ENCODE results near the gene ZNF467.

Gene ZNF467

DNA sequence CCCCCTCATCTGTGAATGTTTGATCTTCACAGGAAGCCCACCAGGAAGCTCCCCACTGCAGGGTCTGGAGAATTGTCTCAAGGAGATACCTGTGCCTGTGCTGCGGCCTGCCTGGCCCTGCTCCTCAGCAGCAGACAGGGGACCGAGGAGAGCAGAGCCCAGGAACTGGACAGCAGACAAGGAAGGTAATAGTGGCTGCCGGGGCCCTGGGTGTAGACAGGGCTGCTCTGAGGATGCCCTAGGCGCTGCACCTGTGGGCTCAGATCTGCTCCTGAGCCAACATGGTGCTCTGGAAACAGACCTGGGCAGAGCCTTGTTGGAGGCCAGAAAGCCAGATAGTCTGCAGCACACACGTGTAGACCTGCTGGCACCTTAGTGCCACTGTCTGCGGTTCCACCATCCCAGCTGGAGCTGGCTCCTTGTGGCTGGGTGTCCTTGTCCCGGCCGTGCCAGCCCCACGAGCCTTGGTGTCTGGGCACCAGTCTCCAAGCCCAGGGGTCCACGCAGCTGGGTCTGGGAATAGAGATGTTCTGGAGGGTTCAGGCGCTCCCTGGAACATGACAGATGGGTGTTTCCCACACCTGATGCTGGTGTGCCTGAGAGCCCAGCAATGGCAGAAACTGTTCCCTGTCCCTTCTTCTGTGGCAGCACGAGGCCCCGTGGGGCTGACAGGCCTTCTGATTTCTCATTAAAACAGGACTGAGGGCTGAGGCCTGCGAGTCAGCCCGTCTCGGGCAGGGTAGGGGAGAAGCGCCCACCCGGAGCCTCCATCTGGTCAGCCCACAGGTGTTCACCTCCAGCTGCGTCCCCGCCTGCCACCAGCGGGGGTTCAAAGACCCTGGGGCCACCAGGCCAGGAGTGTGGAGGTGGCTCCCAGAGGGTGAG lies 44.7 kb downstream of the ZNF467 start:
- DNase-seq (ENCODE audit: low read depth in 1 of 2, low spot score in 1 of 2): no peak
- H3K27me3 ChIP-seq (ENCODE audit: insufficient read depth, poor library complexity, severe bottlenecking): no peaks in the 10 kb centered on the region
- TF ChIP-seq SPI1 (IDR thresholded peaks at IDR 0.05; ENCODE audit: borderline replicate concordance, low read depth) (no peak), POLR2AphosphoS5 (IDR thresholded peaks at IDR 0.05; ENCODE audit: low read depth) (no peak), GABPA (IDR thresholded peaks at IDR 0.05; ENCODE audit: low read depth) (no peak)
- TF ChIP-seq, protein P1, sequence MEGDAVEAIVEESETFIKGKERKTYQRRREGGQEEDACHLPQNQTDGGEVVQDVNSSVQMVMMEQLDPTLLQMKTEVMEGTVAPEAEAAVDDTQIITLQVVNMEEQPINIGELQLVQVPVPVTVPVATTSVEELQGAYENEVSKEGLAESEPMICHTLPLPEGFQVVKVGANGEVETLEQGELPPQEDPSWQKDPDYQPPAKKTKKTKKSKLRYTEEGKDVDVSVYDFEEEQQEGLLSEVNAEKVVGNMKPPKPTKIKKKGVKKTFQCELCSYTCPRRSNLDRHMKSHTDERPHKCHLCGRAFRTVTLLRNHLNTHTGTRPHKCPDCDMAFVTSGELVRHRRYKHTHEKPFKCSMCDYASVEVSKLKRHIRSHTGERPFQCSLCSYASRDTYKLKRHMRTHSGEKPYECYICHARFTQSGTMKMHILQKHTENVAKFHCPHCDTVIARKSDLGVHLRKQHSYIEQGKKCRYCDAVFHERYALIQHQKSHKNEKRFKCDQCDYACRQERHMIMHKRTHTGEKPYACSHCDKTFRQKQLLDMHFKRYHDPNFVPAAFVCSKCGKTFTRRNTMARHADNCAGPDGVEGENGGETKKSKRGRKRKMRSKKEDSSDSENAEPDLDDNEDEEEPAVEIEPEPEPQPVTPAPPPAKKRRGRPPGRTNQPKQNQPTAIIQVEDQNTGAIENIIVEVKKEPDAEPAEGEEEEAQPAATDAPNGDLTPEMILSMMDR (IDR thresholded peaks at IDR 0.05; ENCODE audit: insufficient read depth, low read length): no peak
- TF ChIP-seq, protein P2, sequence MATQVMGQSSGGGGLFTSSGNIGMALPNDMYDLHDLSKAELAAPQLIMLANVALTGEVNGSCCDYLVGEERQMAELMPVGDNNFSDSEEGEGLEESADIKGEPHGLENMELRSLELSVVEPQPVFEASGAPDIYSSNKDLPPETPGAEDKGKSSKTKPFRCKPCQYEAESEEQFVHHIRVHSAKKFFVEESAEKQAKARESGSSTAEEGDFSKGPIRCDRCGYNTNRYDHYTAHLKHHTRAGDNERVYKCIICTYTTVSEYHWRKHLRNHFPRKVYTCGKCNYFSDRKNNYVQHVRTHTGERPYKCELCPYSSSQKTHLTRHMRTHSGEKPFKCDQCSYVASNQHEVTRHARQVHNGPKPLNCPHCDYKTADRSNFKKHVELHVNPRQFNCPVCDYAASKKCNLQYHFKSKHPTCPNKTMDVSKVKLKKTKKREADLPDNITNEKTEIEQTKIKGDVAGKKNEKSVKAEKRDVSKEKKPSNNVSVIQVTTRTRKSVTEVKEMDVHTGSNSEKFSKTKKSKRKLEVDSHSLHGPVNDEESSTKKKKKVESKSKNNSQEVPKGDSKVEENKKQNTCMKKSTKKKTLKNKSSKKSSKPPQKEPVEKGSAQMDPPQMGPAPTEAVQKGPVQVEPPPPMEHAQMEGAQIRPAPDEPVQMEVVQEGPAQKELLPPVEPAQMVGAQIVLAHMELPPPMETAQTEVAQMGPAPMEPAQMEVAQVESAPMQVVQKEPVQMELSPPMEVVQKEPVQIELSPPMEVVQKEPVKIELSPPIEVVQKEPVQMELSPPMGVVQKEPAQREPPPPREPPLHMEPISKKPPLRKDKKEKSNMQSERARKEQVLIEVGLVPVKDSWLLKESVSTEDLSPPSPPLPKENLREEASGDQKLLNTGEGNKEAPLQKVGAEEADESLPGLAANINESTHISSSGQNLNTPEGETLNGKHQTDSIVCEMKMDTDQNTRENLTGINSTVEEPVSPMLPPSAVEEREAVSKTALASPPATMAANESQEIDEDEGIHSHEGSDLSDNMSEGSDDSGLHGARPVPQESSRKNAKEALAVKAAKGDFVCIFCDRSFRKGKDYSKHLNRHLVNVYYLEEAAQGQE (IDR thresholded peaks at IDR 0.05; ENCODE audit: insufficient replicate concordance, low read depth): no peak

DNA sequence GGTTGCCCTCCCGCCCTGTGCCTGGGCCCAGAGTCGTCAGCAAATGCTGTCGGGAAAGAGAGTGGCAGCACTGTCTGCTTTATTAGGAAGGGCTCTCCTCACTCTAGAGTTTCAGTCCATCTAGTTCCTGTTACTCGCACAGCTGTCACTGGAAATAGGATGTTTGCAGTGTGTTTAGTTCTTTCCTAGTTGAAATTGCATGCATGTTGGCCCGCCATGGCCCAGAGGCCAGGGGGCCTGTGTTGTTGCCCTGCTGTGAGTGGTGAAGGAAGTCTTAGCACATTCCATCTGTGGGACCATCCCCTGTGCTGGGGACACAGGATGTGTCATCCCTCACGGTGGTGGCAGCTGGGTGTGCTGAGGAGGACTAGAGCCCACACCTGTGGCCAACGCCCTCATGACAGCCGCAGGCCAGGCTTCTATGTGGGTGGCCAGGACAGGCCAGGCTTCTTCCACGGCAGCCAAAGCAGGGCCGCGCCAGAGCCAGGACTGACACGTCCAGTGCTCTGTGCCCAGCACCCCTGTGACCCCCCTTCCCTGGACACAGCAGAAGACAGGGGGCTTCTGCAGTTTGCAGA lies 45.4 kb downstream of the ZNF467 start:
- no peak overlapping the region for H3K4me3 ChIP-seq (replicated peaks; ENCODE audit: insufficient read depth, low read length)
- no peak overlapping the region; the same call in 1 of the 2 replicates for H3K27ac ChIP-seq (replicated peaks)
- no peaks in the 10 kb centered on the region for H3K27me3 ChIP-seq (ENCODE audit: insufficient read depth, poor library complexity, severe bottlenecking)
- TF ChIP-seq GABPA (IDR thresholded peaks at IDR 0.05; ENCODE audit: low read depth) (no peak), POLR2AphosphoS5 (IDR thresholded peaks at IDR 0.05; ENCODE audit: low read depth) (no peak), SPI1 (IDR thresholded peaks at IDR 0.05; ENCODE audit: borderline replicate concordance, low read depth) (no peak)
- TF ChIP-seq, protein P2 (IDR thresholded peaks at IDR 0.05; ENCODE audit: insufficient replicate concordance, low read depth): no peak
- TF ChIP-seq, protein P1 (IDR thresholded peaks at IDR 0.05; ENCODE audit: insufficient read depth, low read length): no peak
- DNase-seq (ENCODE audit: low read depth in 1 of 2, low spot score in 1 of 2): no peak

More for the DNA sequence above, 44.7 kb downstream of the ZNF467 start:
- H3K27ac ChIP-seq (replicated peaks): no peak overlapping the region
- H3K4me3 ChIP-seq (replicated peaks; ENCODE audit: insufficient read depth, low read length): no peak overlapping the region

DNA sequence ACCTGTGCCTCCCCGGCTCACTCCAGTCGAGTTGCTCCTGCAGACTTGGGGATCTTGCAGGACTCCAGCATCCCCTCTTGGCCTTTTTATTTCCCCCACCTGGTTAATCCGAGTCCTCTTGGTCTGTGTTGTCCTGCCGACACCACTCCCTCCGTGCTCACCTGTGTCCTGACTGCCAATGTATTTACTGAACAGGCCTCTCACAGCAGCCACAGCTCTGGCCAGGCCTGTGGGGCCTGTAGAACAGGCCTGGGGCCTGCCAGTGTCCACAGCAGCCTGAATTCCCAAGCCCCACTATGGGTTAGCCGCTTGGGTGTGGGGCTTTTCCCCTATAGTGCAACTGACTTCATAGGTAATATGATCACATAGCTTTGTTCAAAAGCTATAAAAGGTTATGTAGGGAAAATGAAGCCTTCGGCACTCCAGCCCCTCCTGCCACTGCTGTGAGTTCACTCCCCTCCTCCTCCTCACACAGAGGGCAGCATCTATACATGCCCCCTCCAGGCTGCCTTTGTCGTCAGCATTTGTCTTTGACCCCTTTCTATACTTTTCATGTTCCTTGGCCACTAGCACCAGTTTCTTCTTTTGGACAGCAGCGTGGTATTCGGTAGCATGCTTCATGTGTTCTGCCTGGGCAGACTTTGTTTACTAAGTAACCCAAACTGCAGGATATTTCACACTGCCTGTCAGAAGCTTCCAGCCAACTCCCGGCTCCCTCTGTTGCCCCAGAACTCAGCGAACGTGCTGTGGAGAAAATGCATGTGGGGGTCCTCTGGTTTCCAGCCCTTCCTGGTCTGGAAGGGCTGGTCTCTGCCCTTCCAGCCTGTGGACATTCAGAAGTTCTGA lies 46.1 kb downstream of the ZNF467 start:
- DNase-seq (ENCODE audit: low read depth in 1 of 2, low spot score in 1 of 2): no peak
- H3K27me3 ChIP-seq (ENCODE audit: insufficient read depth, poor library complexity, severe bottlenecking): no peaks in the 10 kb centered on the region
- TF ChIP-seq POLR2AphosphoS5 (IDR thresholded peaks at IDR 0.05; ENCODE audit: low read depth): no peak
- TF ChIP-seq, protein P2 (IDR thresholded peaks at IDR 0.05; ENCODE audit: insufficient replicate concordance, low read depth): no peak
- no peak for TF ChIP-seq GABPA (IDR thresholded peaks at IDR 0.05; ENCODE audit: low read depth)
- TF ChIP-seq, protein P1 (IDR thresholded peaks at IDR 0.05; ENCODE audit: insufficient read depth, low read length): no peak
- TF ChIP-seq SPI1 (IDR thresholded peaks at IDR 0.05; ENCODE audit: borderline replicate concordance, low read depth): no peak
- no peak overlapping the region for H3K4me3 ChIP-seq (replicated peaks; ENCODE audit: insufficient read depth, low read length)
- H3K27ac ChIP-seq (replicated peaks): no peak overlapping the region; the same call in 1 of the 2 replicates
